ENCODE measurements around the gene SNX20.

The SNX20 gene, protein sequence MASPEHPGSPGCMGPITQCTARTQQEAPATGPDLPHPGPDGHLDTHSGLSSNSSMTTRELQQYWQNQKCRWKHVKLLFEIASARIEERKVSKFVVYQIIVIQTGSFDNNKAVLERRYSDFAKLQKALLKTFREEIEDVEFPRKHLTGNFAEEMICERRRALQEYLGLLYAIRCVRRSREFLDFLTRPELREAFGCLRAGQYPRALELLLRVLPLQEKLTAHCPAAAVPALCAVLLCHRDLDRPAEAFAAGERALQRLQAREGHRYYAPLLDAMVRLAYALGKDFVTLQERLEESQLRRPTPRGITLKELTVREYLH

DNA sequence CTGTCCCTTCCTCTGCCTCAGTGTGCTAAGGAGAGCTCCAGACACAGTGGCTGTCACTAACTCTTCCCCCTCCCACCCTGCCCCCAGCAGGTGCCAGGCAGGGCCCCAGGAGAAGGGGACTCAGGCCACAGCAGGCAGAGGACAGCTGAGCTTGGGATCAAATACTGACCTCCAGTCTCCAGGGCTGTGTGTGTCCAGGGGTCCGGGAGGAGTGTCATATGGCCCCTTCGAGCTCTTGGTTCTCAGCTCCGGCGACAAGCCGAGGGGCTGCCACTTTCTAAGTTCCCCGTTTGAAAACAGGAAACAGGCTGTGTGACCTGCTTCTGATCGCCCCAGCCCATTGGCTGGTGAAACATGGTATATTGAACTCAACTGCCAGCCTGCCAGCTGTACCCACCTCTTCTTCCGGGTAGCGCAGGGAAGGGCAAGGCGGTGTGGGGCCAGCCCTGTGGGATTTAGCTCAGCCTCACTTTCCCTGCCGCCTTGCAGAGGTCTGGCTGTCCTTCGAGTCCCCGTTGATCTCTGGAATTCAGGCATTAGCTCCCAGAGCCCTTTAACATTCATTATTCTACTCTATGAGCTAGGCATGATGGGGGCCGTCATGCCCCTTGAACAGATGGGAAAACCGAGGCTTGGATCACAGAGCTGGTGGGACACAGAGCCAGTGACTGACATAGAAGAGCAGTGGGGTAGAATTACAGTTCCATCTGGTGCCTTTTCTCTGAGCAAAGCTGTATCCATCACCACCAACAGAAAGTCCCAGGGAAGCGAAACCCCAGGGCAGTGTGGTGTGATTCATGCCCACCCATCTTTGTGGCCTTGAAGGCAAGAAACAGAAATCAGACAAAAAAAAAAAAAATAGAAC, at the start of gene SNX20:
Gene SNX20 (minus strand): TSS at position 292 of the 865 bp plus-strand sequence. CDS start 3,786 bp downstream, outside the sequence.
- peak; percentile 83 for DNase-seq

DNA sequence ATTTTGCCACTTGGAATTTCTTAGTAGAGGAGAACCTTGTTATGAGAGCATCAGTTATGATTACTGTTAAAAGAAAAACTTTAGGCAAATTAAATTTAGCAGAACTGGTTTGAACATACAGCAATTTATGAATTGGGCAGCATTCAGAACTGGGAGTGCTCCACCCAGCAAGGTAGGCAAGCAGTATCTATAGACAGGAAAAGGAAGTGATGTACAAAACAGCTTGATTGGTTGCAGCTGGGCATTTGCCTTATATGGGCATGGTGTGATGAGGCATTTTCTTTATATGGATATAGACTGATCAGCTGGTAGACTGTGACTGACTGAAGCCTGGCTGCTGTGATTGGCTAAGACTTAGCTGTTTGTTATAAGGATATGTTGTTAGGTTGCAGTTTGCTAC, 43.2 kb upstream of the SNX20 start:
- DNase-seq: no peak

DNA sequence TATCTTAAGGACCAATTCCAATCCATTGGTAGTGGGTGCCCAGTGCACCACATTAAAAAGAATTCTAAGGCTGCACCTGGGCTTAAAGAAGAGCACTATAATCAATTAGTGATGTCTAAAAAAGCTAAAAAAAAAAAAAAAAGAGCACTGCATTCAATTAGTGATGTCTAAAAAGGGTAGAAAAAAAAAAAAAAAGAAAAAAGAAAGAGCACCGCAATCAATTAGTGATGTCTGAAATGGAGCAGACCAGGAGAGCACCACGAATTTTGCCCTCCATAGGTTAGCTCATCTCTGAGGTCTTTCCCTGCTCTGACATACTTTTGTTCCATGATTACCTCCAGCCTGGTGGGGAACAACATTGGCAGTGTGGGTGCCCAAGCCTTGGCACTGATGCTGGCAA, 41.8 kb upstream of the SNX20 start:
- no peak for DNase-seq

DNA sequence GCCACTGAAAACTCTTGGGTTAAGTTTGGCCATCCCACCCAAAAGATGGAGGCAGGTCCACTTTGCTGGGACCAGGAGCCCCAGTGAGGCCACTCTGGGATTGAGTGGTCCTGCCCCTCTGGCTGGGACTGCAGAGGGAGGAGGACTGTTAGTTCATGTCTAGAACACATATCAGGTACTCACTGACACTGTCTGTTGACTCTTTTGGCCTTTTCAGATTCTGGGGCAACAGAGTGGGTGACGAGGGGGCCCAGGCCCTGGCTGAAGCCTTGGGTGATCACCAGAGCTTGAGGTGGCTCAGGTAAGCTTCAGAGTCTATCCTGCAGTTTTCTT, 41.3 kb upstream of the SNX20 start:
- DNase-seq: no peak

DNA sequence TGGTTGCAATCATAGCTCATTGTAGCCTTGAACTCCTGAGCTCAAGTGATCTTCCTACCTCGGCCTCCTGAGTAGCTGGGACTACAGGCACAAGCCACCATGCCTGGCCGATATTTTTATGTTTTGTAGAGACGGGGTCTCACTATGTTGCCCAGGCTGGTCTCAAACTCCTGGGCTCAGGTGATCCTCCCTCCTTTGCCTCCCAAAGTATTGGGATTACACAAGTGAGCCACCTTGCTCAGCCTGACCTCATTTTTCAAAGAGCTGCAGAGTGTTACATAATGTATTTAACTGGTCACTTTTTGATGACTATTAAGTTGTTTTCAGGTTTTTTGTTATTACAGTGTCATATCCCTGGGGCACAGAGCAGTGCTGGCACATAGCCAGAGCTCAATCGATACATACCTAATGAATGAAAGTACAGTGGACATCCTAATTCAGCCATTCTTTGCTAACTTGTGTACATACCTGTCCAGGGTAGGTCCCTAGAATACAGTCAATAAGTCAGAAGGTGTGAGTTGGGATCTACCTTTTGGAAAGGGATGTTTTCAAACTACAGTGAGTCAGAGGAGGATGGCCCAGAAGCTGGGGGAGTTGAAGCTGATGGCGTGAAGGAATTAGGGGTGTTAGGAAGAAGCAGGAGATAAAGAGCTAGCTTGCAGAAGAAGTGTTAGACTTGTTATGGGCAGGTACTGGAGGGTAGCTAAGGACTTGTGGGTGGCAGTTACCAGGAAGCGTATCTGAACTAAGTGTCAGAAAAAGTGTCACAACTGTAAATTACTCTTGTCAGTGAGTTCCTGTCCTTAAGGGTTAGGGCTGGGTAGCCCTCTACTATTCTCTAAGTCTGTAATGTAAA, 40.7 kb upstream of the SNX20 start:
- no peak for DNase-seq

DNA sequence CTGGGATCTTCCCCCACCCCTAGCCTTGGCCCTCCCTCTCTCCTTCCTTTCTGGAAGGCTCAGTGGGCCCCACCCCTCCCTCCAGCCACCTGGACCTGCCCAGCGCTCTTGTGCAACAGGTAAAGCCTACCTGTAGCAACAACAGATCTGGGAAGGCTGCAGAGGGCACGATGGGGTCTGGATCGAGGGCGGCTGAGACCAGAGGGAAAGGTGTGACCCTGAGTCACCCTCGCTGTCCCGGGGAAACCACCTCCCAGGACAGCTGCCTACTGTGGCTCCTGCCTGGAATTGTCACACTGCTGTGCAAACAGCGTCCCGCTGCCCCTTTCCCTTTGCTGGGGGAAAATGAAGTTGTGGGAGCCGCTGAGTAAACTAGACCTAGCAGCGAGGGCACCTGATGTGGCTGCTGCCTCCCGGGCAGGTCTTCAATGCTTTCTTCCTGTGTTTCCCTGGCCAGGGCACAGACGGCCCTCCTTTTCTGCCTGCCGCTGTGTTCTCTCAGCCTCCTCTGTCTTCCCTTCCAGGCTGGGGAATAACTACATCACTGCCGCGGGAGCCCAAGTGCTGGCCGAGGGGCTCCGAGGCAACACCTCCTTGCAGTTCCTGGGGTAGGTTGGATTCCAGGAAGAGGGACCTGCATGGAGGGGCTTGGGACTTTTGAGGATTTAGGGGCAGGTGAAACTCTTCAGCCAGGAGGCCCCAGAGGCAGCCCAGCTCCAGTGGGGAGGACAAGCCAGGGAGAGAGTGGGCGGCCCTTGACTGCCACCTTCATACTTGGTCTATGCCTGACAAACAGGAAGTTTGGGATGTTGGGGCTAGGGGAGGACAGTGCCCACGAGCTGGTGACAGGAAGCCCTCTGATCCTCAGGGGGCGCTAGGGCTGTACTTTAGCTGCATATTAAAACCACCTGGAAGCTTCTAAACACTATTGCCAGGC, 38.6 kb upstream of the SNX20 start:
- no peak for DNase-seq

DNA sequence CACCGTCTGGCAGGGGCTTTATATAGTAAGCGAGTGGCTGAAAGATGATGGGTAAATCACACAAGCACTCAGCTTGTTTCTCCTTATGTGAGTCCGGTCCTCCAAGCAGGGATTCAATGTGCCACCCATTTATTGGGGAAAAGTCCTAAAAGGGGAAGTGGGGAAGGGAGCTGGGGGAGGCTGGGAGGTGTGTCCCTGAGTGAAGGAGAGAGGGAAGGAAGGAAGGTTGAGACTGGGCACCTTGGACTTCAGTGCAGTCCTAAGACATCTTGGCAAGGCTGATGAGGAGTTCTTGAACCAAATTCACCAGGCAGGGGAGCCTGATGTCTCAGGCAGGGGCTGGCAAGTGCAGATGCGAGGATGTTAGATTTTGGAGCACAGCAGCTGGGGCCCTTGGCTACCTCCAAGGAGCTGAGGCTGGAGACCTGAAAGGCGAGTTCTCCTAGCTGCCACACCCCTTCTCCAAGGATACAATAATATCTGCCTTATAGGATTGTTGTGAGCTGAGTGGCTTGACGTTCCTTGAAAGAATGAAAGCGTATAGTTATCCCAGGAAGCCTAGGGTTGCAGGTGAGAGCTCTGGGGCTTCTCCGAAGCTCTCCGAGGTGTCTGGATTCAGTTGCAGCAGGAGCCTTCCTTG, 37.8 kb upstream of the SNX20 start:
- DNase-seq: no peak

DNA sequence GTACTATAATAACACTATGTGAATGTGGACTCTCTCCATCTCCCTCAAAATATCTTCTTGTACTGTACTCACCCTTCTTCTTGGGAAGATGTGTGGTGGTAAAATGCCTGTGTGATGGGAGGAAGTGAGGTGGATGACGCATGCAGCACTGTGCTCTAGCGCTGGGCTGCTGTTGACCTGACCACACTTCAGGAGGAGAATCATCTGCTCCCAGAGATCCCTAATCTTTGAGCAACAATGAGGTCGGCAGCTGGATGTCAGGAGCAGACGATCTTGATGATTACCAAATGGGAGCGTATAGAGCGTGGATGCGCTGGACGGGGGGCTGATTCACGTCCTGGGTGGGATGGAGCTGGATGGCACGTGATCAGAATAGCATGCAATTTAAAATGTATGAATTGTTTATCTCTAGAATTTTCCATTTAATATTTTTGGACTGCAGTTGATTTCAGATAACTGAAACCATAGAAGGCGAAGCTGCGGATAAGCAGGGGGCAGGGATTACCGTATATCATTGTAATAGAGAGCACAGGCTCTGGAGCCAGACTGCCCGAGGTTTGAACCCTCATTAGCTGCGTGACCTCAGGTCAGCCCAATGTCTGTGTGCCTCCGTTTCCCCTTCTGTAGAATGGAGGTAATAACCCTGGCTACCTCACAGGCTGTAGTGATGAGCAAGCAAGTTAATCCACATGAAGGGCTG, 37.1 kb upstream of the SNX20 start:
- DNase-seq: no peak

DNA sequence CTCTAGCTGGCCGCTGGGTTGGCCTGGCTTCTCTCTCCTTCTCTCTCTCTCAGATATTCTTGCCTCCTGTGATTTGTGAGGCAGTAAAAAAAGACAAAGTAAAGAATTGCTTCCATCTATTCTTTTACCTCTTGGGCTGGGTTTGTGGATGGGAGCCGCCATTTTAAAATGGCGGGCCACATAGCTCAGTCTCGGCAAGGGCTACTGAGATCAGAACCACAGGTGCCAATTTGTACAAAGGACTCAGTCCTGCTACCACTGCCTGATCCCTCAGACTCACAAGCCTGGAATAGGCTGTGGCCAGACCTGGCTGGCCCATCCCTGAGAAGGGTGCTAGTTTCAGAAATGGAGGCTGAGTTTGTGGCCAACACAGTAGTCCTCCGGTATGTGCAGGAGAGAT, 36.4 kb upstream of the SNX20 start:
- no peak for DNase-seq

DNA sequence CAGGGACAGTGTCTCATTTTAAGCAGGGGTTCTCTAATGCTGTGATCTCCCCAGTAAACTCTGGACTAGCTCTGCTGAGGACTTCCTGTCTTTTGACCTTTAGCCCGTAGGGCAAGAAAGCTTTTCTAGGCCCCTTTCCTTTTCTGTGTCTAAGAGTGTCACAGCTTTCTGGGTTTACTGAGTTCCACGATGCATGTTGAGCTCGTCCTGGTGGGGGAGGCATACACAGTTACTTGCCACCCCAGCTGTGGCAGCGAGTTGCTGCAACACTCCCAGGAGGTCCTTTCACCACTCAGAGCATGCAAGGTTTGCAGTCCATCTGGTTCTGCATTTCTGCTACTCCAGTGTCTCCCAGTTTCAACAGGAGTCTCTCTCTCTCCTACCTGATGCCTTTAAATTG, 36.0 kb upstream of the SNX20 start:
- DNase-seq: no peak

DNA sequence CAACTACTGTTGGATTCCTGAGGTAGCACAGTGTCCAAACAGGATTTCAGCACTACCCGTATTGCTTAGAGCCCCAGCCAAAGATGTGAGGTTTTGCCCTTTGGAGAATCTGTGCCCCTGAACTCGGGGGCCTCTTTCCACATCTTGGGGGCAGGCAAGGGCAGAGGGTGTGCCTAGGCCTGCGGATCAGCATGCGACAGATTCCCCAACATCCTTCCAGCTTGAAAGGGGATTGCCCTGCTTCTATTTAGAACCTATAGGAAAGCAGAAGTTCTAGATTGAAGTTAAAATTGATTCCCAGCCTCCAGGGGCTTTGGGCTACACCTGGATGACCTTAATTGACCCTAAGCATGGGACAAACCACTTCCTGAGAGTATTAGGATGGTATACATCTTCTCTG, 31.8 kb upstream of the SNX20 start:
- DNase-seq: no peak

DNA sequence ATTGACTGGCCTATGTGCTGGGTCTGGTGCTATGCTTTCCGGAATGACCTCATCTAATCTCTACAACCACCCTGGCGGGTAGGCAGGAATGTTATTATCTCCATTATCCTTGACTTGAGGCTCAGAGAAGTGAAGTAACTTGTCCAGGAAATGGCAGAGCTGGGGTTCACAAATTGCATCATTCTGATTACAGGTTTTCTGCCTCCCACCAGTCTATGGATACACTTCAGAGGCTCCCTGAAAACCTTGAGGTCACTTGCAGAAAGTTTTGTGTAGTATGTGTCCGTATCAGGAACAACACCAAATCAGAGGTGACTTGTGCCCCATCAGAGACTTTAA, 31.4 kb upstream of the SNX20 start:
- DNase-seq: no peak

DNA sequence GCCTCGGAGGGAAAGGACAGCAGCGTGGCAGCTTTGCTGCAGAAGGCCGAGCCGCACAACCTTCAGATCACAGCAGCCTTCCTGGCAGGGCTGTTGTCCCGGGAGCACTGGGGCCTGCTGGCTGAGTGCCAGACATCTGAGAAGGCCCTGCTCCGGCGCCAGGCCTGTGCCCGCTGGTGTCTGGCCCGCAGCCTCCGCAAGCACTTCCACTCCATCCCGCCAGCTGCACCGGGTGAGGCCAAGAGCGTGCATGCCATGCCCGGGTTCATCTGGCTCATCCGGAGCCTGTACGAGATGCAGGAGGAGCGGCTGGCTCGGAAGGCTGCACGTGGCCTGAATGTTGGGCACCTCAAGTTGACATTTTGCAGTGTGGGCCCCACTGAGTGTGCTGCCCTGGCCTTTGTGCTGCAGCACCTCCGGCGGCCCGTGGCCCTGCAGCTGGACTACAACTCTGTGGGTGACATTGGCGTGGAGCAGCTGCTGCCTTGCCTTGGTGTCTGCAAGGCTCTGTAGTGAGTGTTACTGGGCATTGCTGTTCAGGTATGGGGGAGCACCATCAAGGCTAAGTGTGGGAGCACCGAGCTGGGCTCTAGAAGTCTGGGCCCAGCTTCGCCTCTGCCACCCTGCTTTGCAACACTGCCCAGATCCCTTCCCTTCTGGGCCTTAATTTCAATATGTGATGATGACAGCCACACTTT, 30.9 kb upstream of the SNX20 start:
- no peak for DNase-seq

DNA sequence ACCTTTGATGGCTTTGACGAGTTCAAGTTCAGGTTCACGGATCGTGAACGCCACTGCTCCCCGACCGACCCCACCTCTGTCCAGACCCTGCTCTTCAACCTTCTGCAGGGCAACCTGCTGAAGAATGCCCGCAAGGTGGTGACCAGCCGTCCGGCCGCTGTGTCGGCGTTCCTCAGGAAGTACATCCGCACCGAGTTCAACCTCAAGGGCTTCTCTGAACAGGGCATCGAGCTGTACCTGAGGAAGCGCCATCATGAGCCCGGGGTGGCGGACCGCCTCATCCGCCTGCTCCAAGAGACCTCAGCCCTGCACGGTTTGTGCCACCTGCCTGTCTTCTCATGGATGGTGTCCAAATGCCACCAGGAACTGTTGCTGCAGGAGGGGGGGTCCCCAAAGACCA, 29.9 kb upstream of the SNX20 start:
- DNase-seq: no peak

DNA sequence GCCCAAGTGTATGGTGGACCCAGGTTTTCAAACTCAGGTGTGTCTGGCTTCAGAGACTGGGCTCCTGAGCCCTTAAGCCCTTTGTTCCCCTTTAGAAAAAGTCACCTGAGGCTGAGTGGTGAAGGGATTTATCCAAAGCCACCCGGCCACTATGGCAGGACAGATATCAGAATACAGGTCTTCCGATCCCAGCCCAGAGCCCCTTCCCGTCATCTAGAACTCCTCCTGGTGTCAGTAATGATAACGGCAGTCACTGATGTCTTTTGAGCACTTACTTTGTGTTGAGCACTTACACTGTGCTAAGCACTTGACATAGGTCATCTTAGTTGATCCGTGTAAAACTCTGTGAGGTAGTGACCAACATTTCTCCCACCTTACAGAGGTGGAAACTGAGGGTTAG, 28.9 kb upstream of the SNX20 start:
- DNase-seq: no peak

DNA sequence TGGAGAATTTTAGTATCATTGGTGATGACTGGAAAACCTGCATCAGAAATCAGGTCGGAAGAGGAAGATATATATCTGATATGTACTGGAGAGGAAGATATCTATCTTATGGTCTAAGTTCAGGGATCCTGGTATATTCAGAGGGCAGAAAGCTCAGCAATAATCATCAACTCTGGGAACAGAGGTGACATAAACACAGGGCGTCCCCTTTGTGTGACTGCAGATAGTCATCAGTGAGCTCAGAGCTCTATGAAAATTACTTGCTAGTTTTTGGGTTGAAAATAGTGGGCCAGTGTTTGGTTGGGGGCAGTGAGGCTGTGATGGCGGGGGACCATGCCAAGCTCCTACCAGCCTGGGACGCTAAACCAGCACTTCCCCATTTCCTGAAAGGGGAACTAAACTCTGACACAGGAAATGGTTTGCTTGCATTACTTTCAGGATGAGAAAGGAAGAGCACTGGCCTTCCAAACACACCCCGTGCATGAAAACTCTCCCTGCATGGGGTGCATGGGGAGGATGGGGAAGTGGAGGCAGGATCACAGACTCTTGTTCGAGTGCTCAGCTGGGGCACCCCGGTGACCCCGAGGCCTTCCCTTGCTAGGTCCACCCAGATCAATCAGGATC, 28.1 kb upstream of the SNX20 start:
- DNase-seq: peak; percentile 34

DNA sequence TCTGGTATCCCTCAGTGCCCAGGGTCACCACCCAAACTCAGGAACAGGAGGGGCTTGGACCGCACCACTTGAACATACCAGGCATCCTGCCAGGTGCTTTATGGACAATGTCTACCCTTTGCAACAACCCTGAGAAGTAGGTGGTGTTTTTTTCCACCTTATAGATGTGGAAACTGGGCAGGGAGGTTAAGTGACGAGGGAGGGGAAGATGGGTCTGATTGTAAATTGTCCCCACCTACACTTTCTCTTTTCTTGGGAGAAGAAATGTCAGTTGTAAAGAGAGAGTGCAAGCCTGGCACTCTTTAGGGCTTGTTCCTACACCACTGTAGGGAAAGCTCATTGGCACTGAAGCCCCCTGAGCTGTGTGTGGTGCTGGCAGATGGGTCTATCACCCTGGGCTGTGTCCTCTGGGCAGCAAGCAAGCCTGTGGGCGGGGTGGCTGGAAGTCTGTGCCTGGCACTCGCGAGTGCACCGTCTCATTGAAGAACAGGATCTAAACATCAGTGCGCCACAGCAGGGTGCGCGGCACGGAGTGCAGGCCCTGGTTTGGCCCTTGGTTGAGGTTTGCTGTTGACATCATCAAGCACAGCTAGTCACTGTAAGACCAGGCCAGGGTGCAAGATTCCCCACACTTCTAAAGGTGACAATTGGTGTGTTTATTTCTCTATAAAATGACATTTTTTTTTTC, 27.4 kb upstream of the SNX20 start:
- DNase-seq: peak; percentile 26

DNA sequence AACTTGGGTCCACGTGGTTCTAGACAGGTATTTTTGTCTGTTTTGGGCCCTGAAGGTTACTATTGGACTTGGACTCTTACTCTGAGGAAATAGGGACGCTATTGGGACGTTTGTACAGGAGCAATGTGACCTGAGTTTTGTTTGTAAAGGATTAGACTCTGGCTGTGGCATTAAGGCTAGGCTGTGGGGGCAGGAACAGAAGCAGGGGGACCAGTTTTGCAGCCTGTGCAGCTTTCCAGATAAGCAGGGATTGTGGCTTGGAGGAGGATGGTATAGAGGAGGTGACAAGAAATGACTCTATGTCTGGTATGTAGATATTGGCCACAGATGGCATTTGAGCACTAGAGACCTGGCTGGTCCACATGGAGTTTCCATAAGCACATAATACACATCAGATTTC, 25.1 kb upstream of the SNX20 start:
- DNase-seq: no peak

DNA sequence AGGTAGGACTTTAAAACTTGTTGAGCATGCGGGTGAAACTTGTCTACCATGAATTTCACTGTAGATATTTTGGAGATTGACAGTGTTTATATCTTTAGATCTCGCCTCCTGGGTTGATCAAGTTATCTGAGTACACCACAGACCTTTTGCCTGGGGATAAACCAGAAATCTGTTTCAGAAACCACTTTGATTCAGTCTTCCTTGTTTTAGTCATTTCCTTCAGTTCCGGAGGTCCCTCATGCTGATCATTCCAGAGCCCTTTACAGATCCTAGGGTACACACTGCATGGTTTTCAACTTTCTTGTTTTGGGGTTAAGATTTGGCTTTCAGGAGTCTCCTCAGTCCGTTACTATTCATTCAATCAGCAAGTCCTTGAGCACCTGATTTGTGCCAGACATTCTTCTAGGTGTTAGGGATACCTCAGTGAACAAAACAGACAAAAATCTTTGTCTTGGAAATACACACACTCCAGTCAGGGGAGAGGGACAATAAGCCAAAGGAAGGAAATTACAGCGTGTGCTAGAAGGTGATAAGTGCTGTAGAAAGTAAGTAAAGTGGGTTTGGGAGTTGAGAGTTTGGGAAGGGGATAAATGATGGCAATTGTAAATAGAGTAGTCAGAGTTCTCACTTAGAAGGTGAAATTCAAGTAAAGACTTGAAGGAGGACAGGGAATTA, 24.5 kb upstream of the SNX20 start:
- no peak for DNase-seq
